Fibroblast of villous mesenchyme (primary cell): ENCODE data around the gene PTCRA. TPM values are rescaled to one million over a fixed set of nuclear protein-coding genes. Genes with fewer than 3 reads are reported as not detected.
"Not testable (repeated sequence)": the region's sequence is repeated elsewhere in the genome, so short reads cannot be mapped to it uniquely, and the experiment has no call there.

Source experiments
- DNase-seq: peaks from one replicate; pipeline ENCODE4 v3.0.0-alpha.2; 2010; ENCODE audit warnings: low read depth
- H3K4me3 ChIP-seq: 2 replicates; pipeline ENCODE4 v1.5.1; 2011; ENCODE audit warnings: low read depth, mild to moderate bottlenecking, low read length
- CTCF ChIP-seq: IDR thresholded peaks from 2 replicates; pipeline ENCODE4 v1.5.1; 2012; ENCODE audit warnings: low read depth, mild to moderate bottlenecking, low read length; ENCODE audit not compliant: insufficient read depth
- total RNA-seq: library from RNA; depleted of rRNA; stranded (reverse); fragments of >200 nt; gene quantifications from 2 replicates; pipeline ENCODE4 v1.2.3, GENCODE V29; 2012

Gene PTCRA, protein sequence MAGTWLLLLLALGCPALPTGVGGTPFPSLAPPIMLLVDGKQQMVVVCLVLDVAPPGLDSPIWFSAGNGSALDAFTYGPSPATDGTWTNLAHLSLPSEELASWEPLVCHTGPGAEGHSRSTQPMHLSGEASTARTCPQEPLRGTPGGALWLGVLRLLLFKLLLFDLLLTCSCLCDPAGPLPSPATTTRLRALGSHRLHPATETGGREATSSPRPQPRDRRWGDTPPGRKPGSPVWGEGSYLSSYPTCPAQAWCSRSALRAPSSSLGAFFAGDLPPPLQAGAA
- not detected in 2 replicates for total RNA-seq

DNA sequence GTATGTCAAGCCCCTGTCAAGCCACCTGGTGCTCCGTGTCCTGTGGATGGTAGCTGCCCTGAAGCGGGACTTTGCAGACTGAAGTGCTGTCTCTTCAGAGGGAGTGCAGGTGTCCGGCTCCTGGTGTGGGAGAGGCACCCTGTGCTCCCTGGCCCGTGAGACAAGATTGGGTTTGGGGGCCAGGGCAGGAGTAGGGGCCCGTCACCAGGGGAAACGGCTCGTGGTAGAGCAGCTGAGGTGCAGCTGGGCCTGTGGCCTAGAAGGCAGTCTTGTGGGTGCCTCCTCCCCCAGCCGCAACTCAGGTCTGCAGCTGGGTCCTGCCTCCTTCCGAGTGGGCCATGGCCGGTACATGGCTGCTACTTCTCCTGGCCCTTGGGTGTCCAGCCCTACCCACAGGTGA, at the start of gene PTCRA:
TSS of gene PTCRA (plus strand) at position 322 of the 400 bp plus-strand sequence. CDS start at position 339, 17 bp downstream.
- DNase-seq = no peak
- no peak within 1 kb of the TSS for H3K4me3 ChIP-seq
- no peak for TF ChIP-seq CTCF

DNA sequence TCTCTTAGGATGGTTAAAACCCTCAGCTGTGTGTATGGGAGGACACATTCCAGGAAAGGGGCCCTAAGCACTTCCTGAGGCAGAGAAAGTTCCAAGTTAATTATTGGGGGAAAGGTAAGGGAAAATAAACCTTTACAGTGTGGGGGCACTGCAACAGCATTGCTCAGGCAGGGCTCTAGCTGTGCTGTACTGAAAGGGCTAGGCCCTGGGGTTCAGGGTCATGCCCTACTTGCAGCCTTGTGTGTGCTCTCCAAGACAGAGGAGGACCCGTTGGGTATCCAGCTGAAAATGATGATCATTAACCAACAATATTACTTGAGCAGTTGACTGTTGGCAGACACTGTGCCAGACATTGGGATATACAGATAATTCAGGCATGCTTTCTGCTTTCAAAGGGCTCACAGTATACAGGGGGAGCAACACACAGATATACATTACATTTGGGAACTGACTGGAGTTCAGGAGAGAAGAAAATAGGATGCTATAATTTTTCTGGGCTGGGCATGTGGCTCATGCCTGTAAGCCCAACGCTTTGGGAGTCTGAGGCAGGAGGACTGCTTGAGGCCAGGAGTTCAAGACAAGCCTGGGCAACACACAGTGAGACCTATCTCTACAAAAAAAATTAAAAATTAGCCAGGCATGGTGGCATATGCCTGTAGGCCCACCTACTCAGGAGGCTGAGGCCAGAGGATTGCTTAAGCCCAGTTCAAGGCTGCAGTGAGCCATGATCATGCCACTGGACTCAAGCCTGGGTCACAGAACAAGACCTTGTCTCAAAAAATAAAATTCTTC, 45.5 kb upstream of the PTCRA start:
- H3K4me3 ChIP-seq = no peak overlapping the region
- DNase-seq = no peak
- no peak for TF ChIP-seq CTCF

GRCh38 chr6:42871711-42872110, 44.1 kb upstream of the PTCRA start:
- no peak overlapping the region for H3K4me3 ChIP-seq
- DNase-seq = no peak
- no peak for TF ChIP-seq CTCF

GRCh38 chr6:42873313-42873712, 42.5 kb upstream of the PTCRA start:
- no peak for DNase-seq
- TF ChIP-seq CTCF = no peak

GRCh38 chr6:42877695-42878094, 38.2 kb upstream of the PTCRA start:
- DNase-seq = no peak
- no peak for TF ChIP-seq CTCF

More at GRCh38 chr6:42873313-42873712, 42.5 kb upstream of the PTCRA start:
- H3K4me3 ChIP-seq = no peak overlapping the region

GRCh38 chr6:42879372-42880239, 36.2 kb upstream of the PTCRA start, which contains the start of gene RPL7L1:
TSS of gene RPL7L1 (plus strand) at chr6:42879616. CDS start at chr6:42879911, 295 bp downstream.
- no peak for TF ChIP-seq CTCF
- peak within 1 kb of the TSS; percentile 85 for H3K4me3 ChIP-seq
- DNase-seq = peak; percentile 90

More at GRCh38 chr6:42877695-42878094, 38.2 kb upstream of the PTCRA start:
- no peak overlapping the region for H3K4me3 ChIP-seq

DNA sequence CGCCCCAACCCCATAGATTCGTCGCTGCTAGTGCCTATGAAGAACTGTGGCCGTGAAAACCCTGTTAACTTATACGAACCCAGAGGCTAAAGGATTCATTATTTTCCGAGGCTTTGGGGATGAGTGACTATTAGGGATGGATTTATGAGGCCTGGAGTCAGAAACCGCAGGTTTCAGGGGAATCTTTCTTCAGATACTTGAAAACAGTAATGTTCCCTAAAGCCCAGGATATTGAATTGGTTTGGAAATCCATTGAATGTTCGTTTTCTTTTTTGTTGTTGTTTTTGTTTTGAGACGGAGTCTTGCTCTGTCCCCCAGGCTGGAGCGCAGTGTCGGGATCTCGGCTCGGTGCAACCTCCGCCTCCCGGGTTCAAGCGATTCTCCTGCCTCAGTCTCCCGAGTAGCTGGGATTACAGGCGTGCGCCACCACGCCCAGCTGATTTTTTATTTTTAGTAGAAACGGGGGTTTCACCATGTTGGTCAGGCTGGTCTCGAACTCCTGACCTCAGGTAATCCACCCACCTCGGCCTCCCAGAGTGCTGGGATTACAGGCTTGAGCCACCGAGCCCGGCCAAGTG, 35.5 kb upstream of the PTCRA start:
- peak overlapping the region; percentile 85 for H3K4me3 ChIP-seq
- not testable (repeated sequence) for DNase-seq

- DNase-seq = not testable (repeated sequence)
- peak overlapping the region; percentile 85 for H3K4me3 ChIP-seq
These were observed 35.0 kb upstream of the PTCRA start for GRCh38 chr6:42880871-42881270.
